GM18867 (cell line): Measurements from ENCODE around the gene PPP1R15A.
A peak's percentile ranks its signal among the peaks of the same experiment; 100 is the strongest.
"Not testable (repeated sequence)": the region's sequence is repeated elsewhere in the genome, so short reads cannot be mapped to it uniquely, and the experiment has no call there.

Source experiments
- ATAC-seq: cut with Tn5 transposase; IDR thresholded peaks from one replicate; pipeline ENCODE4 v1.9.1; 2021; ENCODE audit warnings: mild to moderate bottlenecking, moderate library complexity; ENCODE audit not compliant: unreplicated experiment

The PPP1R15A gene

GRCh38 chr19:48858984-48859710, 13.1 kb upstream of the PPP1R15A start:
- ATAC-seq: no peak

GRCh38 chr19:48859711-48860572, 12.3 kb upstream of the PPP1R15A start:
- no peak for ATAC-seq

GRCh38 chr19:48861313-48861712, 10.9 kb upstream of the PPP1R15A start:
- ATAC-seq: no peak

GRCh38 chr19:48862827-48863226, 9.4 kb upstream of the PPP1R15A start:
- ATAC-seq: no peak

- ATAC-seq: no peak
Measured at GRCh38 chr19:48866692-48867091, 5.5 kb upstream of the PPP1R15A start.

- no peak for ATAC-seq
Measured at GRCh38 chr19:48867123-48867745, 5.0 kb upstream of the PPP1R15A start.

- ATAC-seq: no peak
Measured at GRCh38 chr19:48867746-48868113, 4.5 kb upstream of the PPP1R15A start.

GRCh38 chr19:48868114-48868886, 3.9 kb upstream of the PPP1R15A start, which contains the start of gene PLEKHA4:
PLEKHA4 (minus strand) TSS chr19:48868617; CDS start chr19:48867620, 997 bp downstream.
- ATAC-seq: no peak

- ATAC-seq: no peak
Measured at GRCh38 chr19:48870048-48870447, 2.2 kb upstream of the PPP1R15A start.

GRCh38 chr19:48871471-48872181, 595 bp upstream of the PPP1R15A start:
- ATAC-seq: not testable (repeated sequence)

- peak; percentile 26 for ATAC-seq
Measured at GRCh38 chr19:48872884-48873475, 759 bp downstream of the PPP1R15A start.

GRCh38 chr19:48873476-48874302, 1.5 kb downstream of the PPP1R15A start:
- ATAC-seq: no peak

GRCh38 chr19:48874303-48875135, 2.3 kb downstream of the PPP1R15A start:
- no peak for ATAC-seq

GRCh38 chr19:48876043-48876981, 4.1 kb downstream of the PPP1R15A start:
- not testable (repeated sequence) for ATAC-seq

- ATAC-seq: no peak
Measured at GRCh38 chr19:48877855-48878195, 5.6 kb downstream of the PPP1R15A start.

GRCh38 chr19:48878196-48879024, 6.2 kb downstream of the PPP1R15A start:
- ATAC-seq: no peak
